ENCODE results near the gene CSN1S1. TPM values are rescaled to one million over a fixed set of nuclear protein-coding genes. Genes with fewer than 3 reads are reported as not detected.
A peak's percentile ranks its signal among the peaks of the same experiment; 100 is the strongest.

CSN1S1 gene, protein sequence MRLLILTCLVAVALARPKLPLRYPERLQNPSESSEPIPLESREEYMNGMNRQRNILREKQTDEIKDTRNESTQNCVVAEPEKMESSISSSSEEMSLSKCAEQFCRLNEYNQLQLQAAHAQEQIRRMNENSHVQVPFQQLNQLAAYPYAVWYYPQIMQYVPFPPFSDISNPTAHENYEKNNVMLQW
- not detected in 2 replicates for total RNA-seq
- not detected for total RNA-seq (2013)
- polyA plus RNA-seq, result not detected in 2 replicates
- not detected in 2 replicates for polyA minus RNA-seq

DNA sequence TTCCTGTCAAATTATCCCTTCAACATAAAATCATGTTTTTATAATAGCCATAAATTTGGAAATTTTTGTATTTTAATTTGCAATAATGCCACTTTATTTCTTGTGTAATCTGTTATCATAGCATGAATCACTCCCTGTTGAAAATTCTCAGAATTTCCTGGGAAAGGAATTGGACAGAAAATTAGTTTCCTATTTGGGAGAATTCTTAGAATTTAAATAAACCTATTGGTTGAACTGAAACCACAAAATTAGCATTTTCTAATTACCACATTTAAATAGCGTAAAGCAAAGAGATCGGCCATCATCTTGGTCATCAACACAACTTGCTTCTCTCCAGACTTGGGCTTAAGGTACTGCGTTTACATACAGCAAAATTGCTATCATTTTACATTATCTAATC lies at the start of gene CSN1S1:
CSN1S1 (plus strand) TSS at position 301 of the 400 bp plus-strand sequence. CDS start 1,488 bp downstream, outside the sequence.
- Histone ChIP-seq H3K4me2 (replicated peaks; ENCODE audit: low read depth, low read length, poor library complexity, severe bottlenecking) (no peak within 1 kb of the TSS), H3K9me3 (ENCODE audit: control extremely low read depth in 1 of 3, control insufficient read depth in 2 of 3, insufficient read depth in 1 of 3, low read length in 2 of 3) (no peaks in the 10 kb centered on the region), H3K79me2 (ENCODE audit: control insufficient read depth, insufficient read depth, low read length) (no peaks in the 10 kb centered on the region), H3K27me3 (replicated peaks in 1 of 4; ENCODE audit: control extremely low read depth in 1 of 4, control insufficient read depth in 3 of 4, insufficient read depth in 4 of 4, low read length in 3 of 4) (no peaks in the 10 kb centered on the region), H2AFZ (ENCODE audit: insufficient read depth, low read depth, low read length, poor library complexity, severe bottlenecking) (no peak within 1 kb of the TSS), H3K36me3 (replicated peaks in 1 of 2; ENCODE audit: control extremely low read depth in 1 of 2, control insufficient read depth in 1 of 2, extremely low read depth in 1 of 2, insufficient read depth in 2 of 2, low read length in 1 of 2) (no peaks in the 10 kb centered on the region), H3K4me3 (ENCODE audit: control extremely low read depth in 1 of 5, extremely low read depth in 1 of 5, insufficient read depth in 1 of 5, low read depth in 2 of 5, low read length in 4 of 5) (no peak within 1 kb of the TSS), H3K9ac (ENCODE audit: low read length) (no peak within 1 kb of the TSS), H3K4me1 (ENCODE audit: control insufficient read depth in 2 of 2, insufficient read depth in 2 of 2, low read length in 2 of 2) (no peaks in the 10 kb centered on the region), H4K20me1 (ENCODE audit: control insufficient read depth, insufficient read depth, low read length, poor library complexity, severe bottlenecking) (no peaks in the 10 kb centered on the region), H3K27ac (ENCODE audit: low read length in 2 of 2) (no peak within 1 kb of the TSS)
- no peaks in the 10 kb centered on the region for H3K4me1 Mint-ChIP-seq
- TF ChIP-seq CTCF (IDR thresholded peaks at IDR 0.05) (no peak), EZH2 (IDR thresholded peaks at IDR 0.05; ENCODE audit: borderline replicate concordance, insufficient read depth, low read depth, low read length, poor library complexity, severe bottlenecking) (no peak)
- 94% methylated on average over 3 of the region's 3 CpGs for whole genome bisulfite sequencing (ENCODE audit: insufficient coverage)
- no peaks in the 10 kb centered on the region for H3K9me3 Mint-ChIP-seq (ENCODE audit: insufficient read depth)
- H3K27me3 Mint-ChIP-seq, result no peaks in the 10 kb centered on the region
- CTCF ChIA-PET, result no interaction called here
- no peak for DNase-seq
- no peak within 1 kb of the TSS for H3K4me3 Mint-ChIP-seq
- ATAC-seq (ENCODE audit: low read depth), result no peak
- POLR2A ChIA-PET, result no interaction called here
- H3K27ac Mint-ChIP-seq, result no peak within 1 kb of the TSS
- intact Hi-C loops (cut with micrococcal nuclease), result no loop called here

DNA sequence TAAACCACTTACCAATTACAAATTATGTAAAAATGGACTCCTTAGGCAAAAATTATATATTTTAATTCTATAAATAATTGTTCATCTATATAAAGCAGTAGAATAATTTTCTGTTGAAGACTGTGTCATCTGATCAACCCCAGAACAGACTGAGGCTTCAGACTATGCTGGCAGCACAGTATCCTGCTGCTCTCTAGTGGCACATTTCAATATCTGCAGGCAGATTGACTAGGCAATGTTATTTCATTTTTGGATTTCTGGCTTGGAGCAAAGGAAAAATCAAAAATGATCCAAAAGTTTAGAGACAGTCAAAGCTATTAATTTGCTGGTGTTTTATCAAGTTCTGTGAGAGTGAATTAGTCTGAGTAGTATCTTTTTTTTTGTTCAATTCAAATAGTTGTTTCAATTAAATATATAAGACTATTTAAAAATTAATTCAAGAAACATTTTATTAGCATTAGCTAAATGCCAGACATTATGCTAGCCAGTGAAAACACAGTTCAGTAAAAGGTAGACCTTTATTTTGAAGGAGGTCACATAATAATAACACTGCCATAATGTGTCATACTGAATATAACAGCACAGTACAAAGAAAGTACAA lies 49.6 kb upstream of the CSN1S1 start:
- DNase-seq (no peak), ATAC-seq (ENCODE audit: low read depth) (no peak)
- ChIA-PET CTCF (interaction anchor here (1.2 to 1.5 kb wide), 2 partner anchors 10 to 14 kb away, joined by 3 to 4 read pairs; no protein-coding TSS in a partner anchor), POLR2A (no interaction called here)
- no peak overlapping the region for H3K27ac ChIP-seq (ENCODE audit: low read length in 2 of 2)
- H3K4me3 Mint-ChIP-seq, result no peak overlapping the region
- no peaks in the 10 kb centered on the region for H4K20me1 ChIP-seq (ENCODE audit: control insufficient read depth, insufficient read depth, low read length, poor library complexity, severe bottlenecking)
- H3K4me1 Mint-ChIP-seq, result no peaks in the 10 kb centered on the region
- H3K4me2 ChIP-seq (replicated peaks; ENCODE audit: low read depth, low read length, poor library complexity, severe bottlenecking), result no peak overlapping the region
- no peaks in the 10 kb centered on the region for H3K79me2 ChIP-seq (ENCODE audit: control insufficient read depth, insufficient read depth, low read length)
- intact Hi-C loops (cut with micrococcal nuclease), result loop anchor here (5.0 kb wide), 1 partner anchor 1609 kb away; no protein-coding TSS in a partner anchor
- no peaks in the 10 kb centered on the region for H3K36me3 ChIP-seq (replicated peaks in 1 of 2; ENCODE audit: control extremely low read depth in 1 of 2, control insufficient read depth in 1 of 2, extremely low read depth in 1 of 2, insufficient read depth in 2 of 2, low read length in 1 of 2)
- H3K27me3 Mint-ChIP-seq, result no peaks in the 10 kb centered on the region
- H3K27me3 ChIP-seq (replicated peaks in 1 of 4; ENCODE audit: control extremely low read depth in 1 of 4, control insufficient read depth in 3 of 4, insufficient read depth in 4 of 4, low read length in 3 of 4), result no peaks in the 10 kb centered on the region
- peaks cover 0 to 7% (median 0%) of the 10 kb centered on the region in 3 donors for H3K9me3 ChIP-seq (ENCODE audit: control extremely low read depth in 1 of 3, control insufficient read depth in 2 of 3, insufficient read depth in 1 of 3, low read length in 2 of 3)
- H3K4me3 ChIP-seq (ENCODE audit: control extremely low read depth in 1 of 5, extremely low read depth in 1 of 5, insufficient read depth in 1 of 5, low read depth in 2 of 5, low read length in 4 of 5), result no peak overlapping the region
- H3K9ac ChIP-seq (ENCODE audit: low read length), result no peak overlapping the region
- TF ChIP-seq EZH2 (IDR thresholded peaks at IDR 0.05; ENCODE audit: borderline replicate concordance, insufficient read depth, low read depth, low read length, poor library complexity, severe bottlenecking), result no peak
- peak; percentile 6 for TF ChIP-seq CTCF (IDR thresholded peaks at IDR 0.05)
- no peak overlapping the region for H3K27ac Mint-ChIP-seq
- no peaks in the 10 kb centered on the region for H3K9me3 Mint-ChIP-seq (ENCODE audit: insufficient read depth)
- H3K4me1 ChIP-seq (ENCODE audit: control insufficient read depth in 2 of 2, insufficient read depth in 2 of 2, low read length in 2 of 2), result no peaks in the 10 kb centered on the region
- H2AFZ ChIP-seq (ENCODE audit: insufficient read depth, low read depth, low read length, poor library complexity, severe bottlenecking), result no peak overlapping the region

All from B cell (primary cell).